PFSK-1 (cell line): ENCODE data around the gene HMGCS2.

Source experiments
- FOXP2 ChIP-seq: optimal IDR thresholded peaks from 2 replicates; pipeline ENCODE3; 2011; ENCODE audit warnings: borderline replicate concordance, control low read depth, inconsistent platforms; ENCODE audit not compliant: insufficient read depth; ENCODE audit errors: extremely low read length, extremely low read depth
- POLR2AphosphoS5 ChIP-seq: IDR thresholded peaks from 2 replicates; pipeline ENCODE4 v1.6.1; 2012; ENCODE audit warnings: low read depth, mild to moderate bottlenecking, control low read depth, low read length, moderate library complexity
- REST ChIP-seq, 2 experiments: IDR thresholded peaks; 2 replicates each; pipeline versions ENCODE4 v1.6.1 to v1.8.0; 2011 to 2012; ENCODE audit warnings: low read depth in 2 of 2, low read length in 2 of 2, control low read depth in 1 of 2, inconsistent platforms in 1 of 2, mild to moderate bottlenecking in 1 of 2, moderate library complexity in 1 of 2; ENCODE audit not compliant: insufficient read depth in 1 of 2
- SIN3A ChIP-seq: IDR thresholded peaks from 2 replicates; pipeline ENCODE4 v1.6.1; 2012; ENCODE audit warnings: mild to moderate bottlenecking, low read length, moderate library complexity, borderline replicate concordance; ENCODE audit not compliant: insufficient read depth
- TAF1 ChIP-seq: IDR thresholded peaks from 2 replicates; pipeline ENCODE4 v1.6.1; 2012; ENCODE audit warnings: low read length, control low read depth, borderline replicate concordance; ENCODE audit not compliant: insufficient read depth

The HMGCS2 gene

DNA sequence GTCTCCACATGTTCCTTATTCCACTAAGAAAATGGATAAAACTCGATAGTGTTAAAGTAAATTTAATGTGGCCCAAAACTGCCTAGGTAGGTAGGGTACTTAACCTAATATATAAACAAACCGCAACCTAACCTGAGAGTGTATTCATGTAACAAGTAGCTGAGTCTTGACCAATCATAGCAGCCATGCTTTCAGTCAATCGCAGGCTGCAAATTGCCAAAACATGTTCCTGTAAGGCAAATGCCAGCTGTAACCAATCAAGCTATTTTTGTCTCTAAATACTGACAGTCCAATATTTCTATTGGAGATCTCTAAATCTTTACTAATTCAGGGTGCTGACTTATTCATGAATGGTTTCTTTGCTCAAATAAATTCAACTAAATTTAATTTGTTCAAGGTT lies 3.1 kb upstream of the HMGCS2 start:
- TF ChIP-seq TAF1 (no peak), FOXP2 (no peak), SIN3A (no peak), POLR2AphosphoS5 (no peak), REST (IDR thresholded peaks at IDR 0.05; ENCODE audit: insufficient read depth in 1 of 2, low read depth in 2 of 2, low read length in 2 of 2) (no peak)

- TF ChIP-seq TAF1 (no peak), SIN3A (no peak), POLR2AphosphoS5 (no peak), REST (IDR thresholded peaks at IDR 0.05; ENCODE audit: insufficient read depth in 1 of 2, low read depth in 2 of 2, low read length in 2 of 2) (no peak), FOXP2 (no peak)
These were observed 2.3 kb upstream of the HMGCS2 start for GRCh38 chr1:119771016-119771415.

GRCh38 chr1:119767486-119767885 lies 1.2 kb downstream of the HMGCS2 start:
- TF ChIP-seq SIN3A (no peak), FOXP2 (no peak), TAF1 (no peak)

DNA sequence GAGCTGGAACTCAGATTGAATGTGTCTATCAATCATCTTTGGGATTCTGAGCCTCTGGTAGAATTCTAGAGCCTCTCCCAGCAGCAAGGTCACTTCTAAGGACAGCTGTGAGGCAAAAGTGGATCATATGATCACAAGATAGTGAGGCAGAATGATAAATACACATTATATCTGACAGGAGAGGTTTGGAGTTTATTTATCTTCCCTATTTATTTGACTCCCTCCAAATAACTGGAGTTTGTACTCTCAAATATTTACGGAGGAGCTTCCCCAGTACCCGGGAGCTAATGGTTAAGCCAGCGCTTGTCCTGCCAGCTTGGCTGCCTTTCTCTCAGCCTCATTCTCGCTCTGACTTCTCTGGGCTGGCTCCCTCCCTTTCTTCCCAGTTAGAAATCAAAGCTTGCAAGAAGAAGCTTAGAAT lies 2.3 kb downstream of the HMGCS2 start:
- TF ChIP-seq TAF1 (no peak), POLR2AphosphoS5 (no peak), SIN3A (no peak), FOXP2 (no peak), REST (IDR thresholded peaks at IDR 0.05; ENCODE audit: insufficient read depth in 1 of 2, low read depth in 2 of 2, low read length in 2 of 2) (no peak)

DNA sequence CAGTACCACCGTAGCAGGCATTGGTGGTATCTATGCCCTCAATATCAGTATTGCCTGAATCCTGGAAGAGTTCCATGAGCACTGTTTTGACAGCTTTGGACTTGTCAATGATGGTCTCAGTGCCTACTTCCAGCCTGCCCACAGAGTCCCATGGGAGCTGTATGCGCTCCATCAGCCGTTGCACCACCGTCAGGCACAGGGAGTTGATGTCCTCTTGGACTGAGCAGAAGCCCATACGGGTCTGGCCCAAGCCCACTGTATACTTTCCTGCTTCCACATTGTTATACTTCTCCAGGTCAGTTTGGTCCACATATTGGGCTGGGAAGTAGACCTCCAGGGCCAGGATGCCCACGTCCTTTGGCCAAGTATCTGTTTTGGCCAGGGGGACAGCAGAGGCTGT lies 4.5 kb downstream of the HMGCS2 start:
- TF ChIP-seq POLR2AphosphoS5 (no peak), FOXP2 (no peak), SIN3A (no peak), TAF1 (no peak), REST (IDR thresholded peaks at IDR 0.05; ENCODE audit: insufficient read depth in 1 of 2, low read depth in 2 of 2, low read length in 2 of 2) (no peak)
